Measurements from ENCODE around the gene BMPR1B.
"Not testable (repeated sequence)": the region's sequence is repeated elsewhere in the genome, so short reads cannot be mapped to it uniquely, and the experiment has no call there.

Gene BMPR1B

GRCh38 chr4:95038791-95039190 is 281.0 kb downstream of the BMPR1B start:
- DNase-seq (ENCODE audit: low spot score): no peak

DNA sequence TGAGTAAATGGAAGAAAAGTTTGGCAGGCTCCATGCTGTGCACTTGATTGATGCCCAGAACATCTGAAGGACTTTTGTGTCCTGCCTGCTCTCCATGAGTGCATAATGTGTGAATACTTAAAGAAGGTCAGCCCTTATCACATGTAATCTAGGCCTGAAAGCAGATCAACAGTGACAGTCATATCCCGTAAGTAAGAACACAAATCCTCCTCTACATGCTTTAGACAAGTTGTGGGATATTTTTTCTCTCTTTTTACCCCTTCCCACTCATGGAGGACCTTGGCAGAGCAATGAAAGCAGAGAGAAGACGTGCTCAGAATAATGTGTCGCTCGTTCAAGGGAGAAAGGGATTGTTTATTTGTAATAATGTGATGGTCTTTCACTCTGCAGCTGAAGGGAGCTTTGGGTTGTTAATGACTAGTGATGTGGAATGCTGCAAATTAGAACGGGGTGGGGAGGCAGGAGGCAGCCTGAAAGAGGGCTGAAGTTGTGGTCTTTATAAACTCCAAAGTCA is 286.6 kb downstream of the BMPR1B start:
- DNase-seq (ENCODE audit: low spot score): no peak

DNA sequence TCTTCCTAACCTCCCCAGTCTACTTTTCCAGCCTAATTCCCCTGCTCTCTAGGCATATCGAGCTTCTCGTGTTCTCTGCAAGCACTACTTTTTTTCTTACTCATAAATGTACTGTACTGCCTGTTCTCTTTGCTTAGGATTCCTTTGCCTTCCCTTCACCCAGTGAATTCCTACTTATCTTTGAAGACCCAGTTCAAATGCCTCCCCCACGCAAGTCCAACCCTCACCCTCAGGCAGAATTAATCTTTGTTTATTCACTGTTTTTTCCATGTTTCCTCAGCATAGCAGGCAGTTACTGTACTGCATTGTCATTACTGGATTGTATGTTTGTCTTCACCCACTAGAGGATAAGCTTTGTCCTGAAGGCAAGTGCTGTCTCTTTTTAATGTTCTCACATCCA is 287.7 kb downstream of the BMPR1B start:
- DNase-seq (ENCODE audit: low spot score): no peak

DNA sequence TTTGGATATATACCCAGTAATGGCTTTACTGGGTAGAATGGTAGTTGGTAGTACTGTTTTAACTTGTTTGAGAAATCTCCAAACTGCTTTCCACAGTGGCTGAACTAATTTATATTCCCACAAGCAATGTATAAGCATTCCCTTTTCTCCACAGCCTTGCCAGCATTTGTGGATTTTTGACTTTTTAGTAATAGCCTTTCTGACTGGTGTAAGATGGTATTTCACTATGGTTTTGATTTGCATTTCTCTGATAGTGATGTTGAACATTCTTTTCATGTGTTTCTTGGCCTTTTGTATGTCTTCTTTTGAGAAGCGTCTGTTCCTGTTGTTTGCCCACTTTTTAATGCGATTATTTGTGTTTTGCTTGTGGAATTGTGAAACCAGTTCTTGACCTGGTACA is 290.5 kb downstream of the BMPR1B start:
- no peak for DNase-seq (ENCODE audit: low spot score)

- peak; percentile 14 for DNase-seq (ENCODE audit: low spot score)
Measured at GRCh38 chr4:95049551-95050233, 291.9 kb downstream of the BMPR1B start.

DNA sequence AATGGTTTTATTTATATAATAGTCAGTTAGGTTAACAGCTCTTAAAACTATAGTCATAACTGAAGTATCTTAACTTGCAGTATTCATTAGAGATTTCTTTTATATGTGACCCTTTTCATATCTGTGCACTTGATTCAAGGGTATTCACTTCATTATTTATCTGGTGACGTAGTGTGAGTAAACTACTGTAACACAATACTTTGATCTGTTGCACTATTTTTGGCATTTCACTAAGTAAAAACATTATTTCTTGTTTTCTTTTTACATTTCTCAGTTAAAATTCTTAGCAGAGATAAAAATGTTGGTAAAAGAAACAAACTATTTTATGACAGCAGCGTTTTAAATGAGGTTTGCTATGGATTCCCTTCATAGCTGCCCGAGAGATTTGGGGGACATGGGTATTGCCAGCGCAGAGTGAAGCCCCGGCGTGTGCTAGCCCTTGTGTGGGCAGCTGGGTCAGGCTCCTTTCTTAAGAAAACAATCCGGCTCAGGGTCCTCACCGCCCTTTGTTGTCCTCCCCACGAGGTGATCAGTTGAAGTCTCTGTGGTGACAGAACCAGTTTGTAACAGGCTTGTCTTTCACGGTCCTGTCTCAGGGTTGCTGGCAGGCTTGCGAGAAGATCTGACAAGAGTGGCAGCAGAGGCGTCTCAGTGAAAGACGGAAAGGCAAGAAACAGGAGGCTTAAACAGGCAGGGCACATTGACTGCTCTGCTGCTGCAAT is 293.4 kb downstream of the BMPR1B start:
- no peak for DNase-seq (ENCODE audit: low spot score)

DNA sequence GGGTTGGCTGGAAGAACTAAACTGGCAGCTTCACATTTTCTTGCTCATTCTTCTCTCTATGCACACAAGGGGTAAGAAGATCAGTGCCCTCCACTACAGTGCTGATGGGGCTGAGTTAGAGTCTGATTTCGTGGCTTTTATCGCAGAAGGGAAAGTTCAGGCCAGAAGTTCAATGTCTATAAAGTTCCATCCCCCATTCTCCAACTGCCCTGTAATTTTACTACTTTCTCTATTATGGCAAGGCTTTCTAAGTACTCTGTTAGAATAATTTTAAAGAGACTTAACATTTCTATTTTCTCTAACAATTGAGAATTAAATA is 293.9 kb downstream of the BMPR1B start:
- no peak for DNase-seq (ENCODE audit: low spot score)

- DNase-seq (ENCODE audit: low spot score): no peak
Measured at GRCh38 chr4:95058991-95059390, 301.2 kb downstream of the BMPR1B start.

DNA sequence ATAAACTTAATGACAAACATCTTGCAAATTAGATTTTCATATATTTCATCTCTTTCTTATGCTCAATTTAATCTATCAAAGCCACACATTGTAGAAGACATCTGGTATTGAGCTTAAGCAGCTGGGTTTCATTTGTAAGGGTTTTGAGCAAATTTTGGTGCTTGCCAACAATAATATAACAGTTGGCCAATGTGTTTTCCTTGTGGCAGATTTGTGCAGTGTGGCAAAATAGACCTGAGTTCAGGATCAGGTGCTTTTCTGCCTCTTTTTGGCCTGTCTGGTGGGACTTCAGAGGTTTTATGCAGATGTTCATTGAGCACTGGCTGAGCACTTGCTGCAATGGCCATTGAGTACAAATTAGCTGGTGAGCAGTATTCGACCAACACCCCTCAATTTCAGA is 301.9 kb downstream of the BMPR1B start:
- DNase-seq (ENCODE audit: low spot score): no peak

GRCh38 chr4:95061220-95061619 is 303.5 kb downstream of the BMPR1B start:
- DNase-seq (ENCODE audit: low spot score): no peak

DNA sequence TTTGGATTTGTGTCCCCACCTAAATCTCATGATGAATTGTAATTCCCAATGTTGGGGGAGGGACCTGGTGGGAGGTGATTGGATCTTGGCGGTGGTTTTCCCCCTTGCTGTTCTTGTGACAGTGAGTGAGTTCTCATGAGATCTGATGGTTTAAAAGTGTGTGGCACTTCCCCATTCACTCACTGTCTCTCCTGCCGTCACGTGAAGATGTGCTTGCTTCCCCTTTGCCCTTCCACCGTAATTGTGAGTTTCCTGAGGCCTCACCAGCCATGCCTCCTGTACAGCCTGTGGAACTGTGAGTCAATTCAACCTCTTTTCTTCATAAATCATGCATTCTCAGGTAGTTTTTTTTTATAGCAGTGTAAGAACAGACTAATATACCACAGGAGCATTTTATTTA is 304.0 kb downstream of the BMPR1B start:
- not testable (repeated sequence) for DNase-seq (ENCODE audit: low spot score)

DNA sequence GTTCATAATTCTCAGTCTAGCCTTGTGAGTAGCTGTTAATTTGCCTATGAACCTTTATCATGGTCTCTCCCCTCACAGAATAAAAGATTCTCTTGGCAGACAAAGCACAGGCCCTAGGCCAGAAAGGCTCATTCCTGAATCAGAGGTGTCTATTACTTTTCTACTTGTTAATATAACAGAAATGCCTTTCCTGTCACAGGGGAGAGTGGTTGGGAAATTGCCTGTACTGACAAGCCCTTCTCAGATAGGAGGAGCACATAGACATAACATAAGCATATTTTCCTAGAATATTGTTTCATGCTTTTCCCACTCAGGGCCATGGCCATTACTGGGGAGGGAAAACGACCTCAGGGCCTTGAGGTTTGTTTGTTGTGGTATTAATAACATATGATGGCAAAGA is 308.3 kb downstream of the BMPR1B start:
- DNase-seq (ENCODE audit: low spot score): no peak

- no peak for DNase-seq (ENCODE audit: low spot score)
Measured at GRCh38 chr4:95068401-95068800, 310.6 kb downstream of the BMPR1B start.

GRCh38 chr4:95068818-95069478 is 311.2 kb downstream of the BMPR1B start:
- no peak for DNase-seq (ENCODE audit: low spot score)

DNA sequence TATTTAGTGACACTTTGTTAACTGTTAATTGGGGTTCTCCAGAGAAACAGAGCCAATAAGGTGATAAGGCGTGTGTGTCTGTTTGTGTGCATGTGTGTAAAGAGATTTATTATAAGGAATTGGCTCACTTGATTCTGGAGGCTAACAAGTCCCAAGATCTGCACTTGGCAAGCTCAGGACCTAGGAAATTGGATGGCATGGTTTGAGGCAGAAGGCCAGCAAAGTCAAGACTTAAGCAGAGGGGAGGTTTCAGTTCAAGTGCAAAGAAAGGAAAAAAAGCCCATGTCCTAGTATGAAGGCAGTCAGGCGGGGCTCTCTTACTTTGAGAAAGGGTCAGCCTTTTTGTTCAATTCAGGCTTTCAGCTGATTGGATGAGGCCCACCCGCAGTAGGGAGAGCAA is 314.1 kb downstream of the BMPR1B start:
- DNase-seq (ENCODE audit: low spot score): no peak

GRCh38 chr4:95073646-95074045 is 315.9 kb downstream of the BMPR1B start:
- no peak for DNase-seq (ENCODE audit: low spot score)

DNA sequence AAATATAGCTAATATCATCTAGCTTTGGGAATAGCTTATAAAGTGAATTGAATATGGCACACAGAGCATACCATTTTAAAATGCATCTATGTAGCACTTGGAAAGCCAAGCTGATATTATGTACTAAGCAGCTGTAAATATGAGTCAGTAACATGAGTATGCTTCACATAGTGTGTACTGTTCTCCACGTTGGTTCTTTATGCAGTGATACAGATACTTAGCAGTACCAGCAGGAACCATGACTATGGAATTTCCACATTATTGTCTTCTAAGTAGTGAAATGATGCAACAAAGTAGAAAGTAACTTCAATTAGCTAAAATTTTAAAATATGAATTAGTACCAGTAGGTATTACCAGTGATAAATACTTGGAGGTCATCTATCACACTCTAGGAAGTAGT is 320.1 kb downstream of the BMPR1B start:
- no peak for DNase-seq (ENCODE audit: low spot score)

- DNase-seq (ENCODE audit: low spot score): no peak
Measured at GRCh38 chr4:95080969-95081368, 323.2 kb downstream of the BMPR1B start.

DNA sequence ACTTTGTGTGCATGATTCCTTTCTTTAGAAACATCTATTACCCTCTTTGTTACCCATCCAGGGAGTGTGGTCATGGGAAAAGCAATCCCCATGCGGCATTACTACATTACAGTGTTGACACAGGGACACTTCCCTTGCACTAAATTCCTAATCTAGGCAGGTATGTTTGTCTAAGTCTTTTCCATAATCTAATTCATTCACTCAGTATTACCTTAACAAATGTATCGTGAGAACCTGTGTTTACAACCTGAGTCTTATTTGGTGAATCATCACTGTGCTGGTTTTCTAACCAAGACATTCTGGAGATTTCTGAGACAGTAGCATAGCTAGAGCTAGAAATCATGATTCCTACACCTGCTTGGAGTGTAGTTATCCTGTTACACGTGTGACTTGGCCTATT is 326.8 kb downstream of the BMPR1B start:
- no peak for DNase-seq (ENCODE audit: low spot score)

- no peak for DNase-seq (ENCODE audit: low spot score)
Measured at GRCh38 chr4:95085124-95085833, 327.5 kb downstream of the BMPR1B start.

GRCh38 chr4:95086551-95086950 is 328.8 kb downstream of the BMPR1B start:
- DNase-seq (ENCODE audit: low spot score): no peak

GRCh38 chr4:95087657-95088455 is 330.1 kb downstream of the BMPR1B start:
- DNase-seq (ENCODE audit: low spot score): no peak
